Tibial nerve (tissue), 3 donors: Measurements from ENCODE around the gene ZNF326.

ENCODE experiments used
- POLR2A ChIP-seq, 2 donors: fragments of 450-650 bp; IDR thresholded peaks; one replicate each; pipeline ENCODE4 v1.6.1; 2017; ENCODE audit warnings: antibody characterized with exemption in 2 of 2, mild to moderate bottlenecking in 2 of 2, moderate library complexity in 2 of 2
- TF ChIP-seq, protein P1 (sequence below), 5 experiments: fragments of 200-600 bp in 3 of 5; fragments of 450-650 bp in 2 of 5; sonication (generic) in 3 of 5; IDR thresholded peaks; one replicate each; pipeline ENCODE4 v1.5.1; 2016 to 2019; ENCODE audit warnings: antibody characterized with exemption in 5 of 5, mild to moderate bottlenecking in 3 of 5, moderate library complexity in 2 of 5

GRCh38 chr1:89962024-89962741, 32.7 kb upstream of the ZNF326 start:
- no peak for TF ChIP-seq POLR2A (IDR thresholded peaks at IDR 0.05)
- TF ChIP-seq, protein P1, sequence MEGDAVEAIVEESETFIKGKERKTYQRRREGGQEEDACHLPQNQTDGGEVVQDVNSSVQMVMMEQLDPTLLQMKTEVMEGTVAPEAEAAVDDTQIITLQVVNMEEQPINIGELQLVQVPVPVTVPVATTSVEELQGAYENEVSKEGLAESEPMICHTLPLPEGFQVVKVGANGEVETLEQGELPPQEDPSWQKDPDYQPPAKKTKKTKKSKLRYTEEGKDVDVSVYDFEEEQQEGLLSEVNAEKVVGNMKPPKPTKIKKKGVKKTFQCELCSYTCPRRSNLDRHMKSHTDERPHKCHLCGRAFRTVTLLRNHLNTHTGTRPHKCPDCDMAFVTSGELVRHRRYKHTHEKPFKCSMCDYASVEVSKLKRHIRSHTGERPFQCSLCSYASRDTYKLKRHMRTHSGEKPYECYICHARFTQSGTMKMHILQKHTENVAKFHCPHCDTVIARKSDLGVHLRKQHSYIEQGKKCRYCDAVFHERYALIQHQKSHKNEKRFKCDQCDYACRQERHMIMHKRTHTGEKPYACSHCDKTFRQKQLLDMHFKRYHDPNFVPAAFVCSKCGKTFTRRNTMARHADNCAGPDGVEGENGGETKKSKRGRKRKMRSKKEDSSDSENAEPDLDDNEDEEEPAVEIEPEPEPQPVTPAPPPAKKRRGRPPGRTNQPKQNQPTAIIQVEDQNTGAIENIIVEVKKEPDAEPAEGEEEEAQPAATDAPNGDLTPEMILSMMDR (IDR thresholded peaks at IDR 0.05) = no peak
